Stimulated activated naive B cell treated with anti-CD40 and anti-IgM and Interleukin-4, amounts not matched to agents 10 μg/mL and 1 μg/mL and 100 μg/mL, for 72 hours (primary cell): Measurements from ENCODE around the gene BRIP1.
A peak's percentile ranks its signal among the peaks of the same experiment; 100 is the strongest.

Experiments used
- ATAC-seq, 2 donors: fragments of 150-1000 bp; cut with Tn5 transposase; replicated peaks; 2 replicates each; pipeline ENCODE4 v1.10.0; 2021; ENCODE audit warnings: moderate library complexity in 1 of 2
- DNase-seq: peaks from one replicate; pipeline ENCODE4 v3.0.0; 2021
- H3K27ac Mint-ChIP-seq: one replicate; pipeline ENCODE4 v1.8.0; 2022; ENCODE audit warnings: mild to moderate bottlenecking, mixed read lengths
- H3K27me3 Mint-ChIP-seq, 2 donors: one replicate each; pipeline ENCODE4 v1.8.0; 2022; ENCODE audit warnings: mixed read lengths in 2 of 2
- H3K36me3 Mint-ChIP-seq, 2 donors: one replicate each; pipeline ENCODE4 v1.8.0; 2022; ENCODE audit warnings: mixed read lengths in 2 of 2, mild to moderate bottlenecking in 1 of 2
- H3K4me1 Mint-ChIP-seq, 2 donors: one replicate each; pipeline ENCODE4 v1.8.0; 2022; ENCODE audit warnings: mixed read lengths in 2 of 2, mild to moderate bottlenecking in 1 of 2
- H3K4me3 Mint-ChIP-seq, 2 donors: one replicate each; pipeline ENCODE4 v1.8.0; 2022; ENCODE audit warnings: mild to moderate bottlenecking in 2 of 2, mixed read lengths in 2 of 2, moderate library complexity in 1 of 2
- H3K9me3 Mint-ChIP-seq, 2 donors: one replicate each; pipeline ENCODE4 v1.8.0; 2022; ENCODE audit warnings: mixed read lengths in 2 of 2, mild to moderate bottlenecking in 1 of 2

The BRIP1 gene

GRCh38 chr17:61641084-61641483 lies 222.2 kb downstream of the BRIP1 start:
- DNase-seq, result no peak
- no peak overlapping the region for H3K4me3 Mint-ChIP-seq
- ATAC-seq, result no peak
- peaks cover 0 to 8% of the 10 kb centered on the region in 2 donors for H3K4me1 Mint-ChIP-seq
- peaks cover 0 to 15% of the 10 kb centered on the region in 2 donors for H3K27me3 Mint-ChIP-seq
- peaks cover 0 to 2% of the 10 kb centered on the region in 2 donors for H3K9me3 Mint-ChIP-seq
- H3K27ac Mint-ChIP-seq, result peak overlapping the region; percentile 7
- H3K36me3 Mint-ChIP-seq, result no peaks in the 10 kb centered on the region

- no peak for ATAC-seq
- Mint-ChIP-seq H3K4me3 (no peak overlapping the region), H3K4me1 (peaks cover 0 to 12% of the 10 kb centered on the region in 2 donors), H3K36me3 (peaks cover 3% of the 10 kb centered on the region in 2 donors), H3K27me3 (peaks cover 10 to 28% of the 10 kb centered on the region in 2 donors), H3K27ac (no peak overlapping the region), H3K9me3 (peaks cover 2 to 4% of the 10 kb centered on the region in 2 donors)
- DNase-seq, result no peak
Measured at GRCh38 chr17:61639818-61640217, 223.5 kb downstream of the BRIP1 start.

- H3K27ac Mint-ChIP-seq, result no peak overlapping the region
- ATAC-seq, result no peak
Measured at GRCh38 chr17:61638087-61638486, 225.2 kb downstream of the BRIP1 start.

GRCh38 chr17:61635913-61636432 lies 227.4 kb downstream of the BRIP1 start:
- H3K36me3 Mint-ChIP-seq, result peaks cover 3% of the 10 kb centered on the region in 2 donors
- H3K27ac Mint-ChIP-seq, result no peak overlapping the region
- H3K27me3 Mint-ChIP-seq, result peaks cover 41 to 55% of the 10 kb centered on the region in 2 donors
- peaks cover 0 to 4% of the 10 kb centered on the region in 2 donors for H3K9me3 Mint-ChIP-seq
- H3K4me1 Mint-ChIP-seq, result peaks cover 0 to 12% of the 10 kb centered on the region in 2 donors
- no peak overlapping the region for H3K4me3 Mint-ChIP-seq
- DNase-seq (peak; percentile 20), ATAC-seq (peak; percentile 50 to 52)

More at GRCh38 chr17:61638087-61638486, 225.2 kb downstream of the BRIP1 start:
- Mint-ChIP-seq H3K36me3 (peaks cover 3% of the 10 kb centered on the region in 2 donors), H3K9me3 (peaks cover 2 to 4% of the 10 kb centered on the region in 2 donors), H3K27me3 (peaks cover 23 to 35% of the 10 kb centered on the region in 2 donors), H3K4me3 (no peak overlapping the region), H3K4me1 (peaks cover 0 to 12% of the 10 kb centered on the region in 2 donors)
- no peak for DNase-seq

GRCh38 chr17:61634942-61635538 lies 228.3 kb downstream of the BRIP1 start:
- no peak for ATAC-seq
- Mint-ChIP-seq H3K9me3 (peaks cover 0 to 4% of the 10 kb centered on the region in 2 donors), H3K36me3 (peaks cover 3% of the 10 kb centered on the region in 2 donors), H3K4me3 (no peak overlapping the region), H3K27me3 (peaks cover 45 to 59% of the 10 kb centered on the region in 2 donors), H3K4me1 (peaks cover 0 to 12% of the 10 kb centered on the region in 2 donors), H3K27ac (no peak overlapping the region)
- no peak for DNase-seq

- peaks cover 3% of the 10 kb centered on the region in 2 donors for H3K36me3 Mint-ChIP-seq
- peaks cover 0 to 12% of the 10 kb centered on the region in 2 donors for H3K4me1 Mint-ChIP-seq
- H3K9me3 Mint-ChIP-seq, result peaks cover 0 to 4% of the 10 kb centered on the region in 2 donors
- peaks cover 45 to 59% of the 10 kb centered on the region in 2 donors for H3K27me3 Mint-ChIP-seq
- no peak overlapping the region for H3K4me3 Mint-ChIP-seq
- no peak overlapping the region for H3K27ac Mint-ChIP-seq
- no peak for DNase-seq
- ATAC-seq, result no peak
Measured at GRCh38 chr17:61634011-61634539, 229.3 kb downstream of the BRIP1 start.

GRCh38 chr17:61632826-61633225 lies 230.5 kb downstream of the BRIP1 start:
- Mint-ChIP-seq H3K9me3 (peaks cover 0 to 4% of the 10 kb centered on the region in 2 donors), H3K36me3 (peaks cover 3% of the 10 kb centered on the region in 2 donors), H3K27me3 (peaks cover 45 to 61% of the 10 kb centered on the region in 2 donors), H3K4me3 (no peak overlapping the region), H3K27ac (no peak overlapping the region), H3K4me1 (peaks cover 0 to 10% of the 10 kb centered on the region in 2 donors)
- DNase-seq (no peak), ATAC-seq (no peak)

GRCh38 chr17:61631800-61632199 lies 231.5 kb downstream of the BRIP1 start:
- no peak overlapping the region for H3K27ac Mint-ChIP-seq
- peaks cover 0 to 4% of the 10 kb centered on the region in 2 donors for H3K9me3 Mint-ChIP-seq
- ATAC-seq (no peak), DNase-seq (no peak)
- H3K27me3 Mint-ChIP-seq, result peaks cover 45 to 57% of the 10 kb centered on the region in 2 donors
- peaks cover 3% of the 10 kb centered on the region in 2 donors for H3K36me3 Mint-ChIP-seq
- H3K4me3 Mint-ChIP-seq, result no peak overlapping the region
- peaks cover 0 to 6% of the 10 kb centered on the region in 2 donors for H3K4me1 Mint-ChIP-seq
